Measurements from ENCODE around the gene ADAD2.

Gene ADAD2

GRCh38 chr16:84190731-84191388 lies at the start of gene ADAD2:
Gene ADAD2 (plus strand): TSS chr16:84191157. CDS start chr16:84191231, 74 bp downstream.
- no peak for DNase-seq (ENCODE audit: low read depth)

GRCh38 chr16:84143081-84143480 lies 47.9 kb upstream of the ADAD2 start:
- DNase-seq (ENCODE audit: low read depth): no peak

- no peak for DNase-seq (ENCODE audit: low read depth)
These were observed 47.2 kb upstream of the ADAD2 start for GRCh38 chr16:84143784-84144199.

GRCh38 chr16:84144209-84144858 lies 46.6 kb upstream of the ADAD2 start:
- peak; percentile 13 for DNase-seq (ENCODE audit: low read depth)

GRCh38 chr16:84144859-84145639 lies 45.9 kb upstream of the ADAD2 start, which contains the start of the genes DNAAF1 and HSDL1:
Gene DNAAF1 (plus strand): TSS chr16:84145308. CDS start chr16:84145441, 133 bp downstream.
Gene HSDL1 (minus strand): TSS chr16:84145177. CDS start chr16:84131321, 13,856 bp downstream.
- peak; percentile 93 for DNase-seq (ENCODE audit: low read depth)

- DNase-seq (ENCODE audit: low read depth): no peak
These were observed 40.0 kb upstream of the ADAD2 start for GRCh38 chr16:84150926-84151325.

GRCh38 chr16:84153660-84154214 lies 37.2 kb upstream of the ADAD2 start:
- no peak for DNase-seq (ENCODE audit: low read depth)

GRCh38 chr16:84155226-84155625 lies 35.7 kb upstream of the ADAD2 start:
- DNase-seq (ENCODE audit: low read depth): no peak

GRCh38 chr16:84155771-84156170 lies 35.2 kb upstream of the ADAD2 start:
- DNase-seq (ENCODE audit: low read depth): no peak

GRCh38 chr16:84156342-84156784 lies 34.6 kb upstream of the ADAD2 start:
- DNase-seq (ENCODE audit: low read depth): no peak

- DNase-seq (ENCODE audit: low read depth): no peak
These were observed 31.9 kb upstream of the ADAD2 start for GRCh38 chr16:84159007-84159406.

GRCh38 chr16:84159800-84160199 lies 31.2 kb upstream of the ADAD2 start:
- DNase-seq (ENCODE audit: low read depth): no peak

- no peak for DNase-seq (ENCODE audit: low read depth)
These were observed 29.9 kb upstream of the ADAD2 start for GRCh38 chr16:84161037-84161436.

GRCh38 chr16:84161801-84162200 lies 29.2 kb upstream of the ADAD2 start:
- no peak for DNase-seq (ENCODE audit: low read depth)

GRCh38 chr16:84165746-84166145 lies 25.2 kb upstream of the ADAD2 start:
- no peak for DNase-seq (ENCODE audit: low read depth)

- no peak for DNase-seq (ENCODE audit: low read depth)
These were observed 23.9 kb upstream of the ADAD2 start for GRCh38 chr16:84166796-84167695.

GRCh38 chr16:84169765-84170310 lies 21.1 kb upstream of the ADAD2 start:
- DNase-seq (ENCODE audit: low read depth): no peak

GRCh38 chr16:84174396-84174795 lies 16.6 kb upstream of the ADAD2 start:
- no peak for DNase-seq (ENCODE audit: low read depth)

GRCh38 chr16:84175350-84176081 lies 15.4 kb upstream of the ADAD2 start:
- DNase-seq (ENCODE audit: low read depth): no peak
